T-helper 17 cell (primary cell): ENCODE data around the gene USP43. TPM values are rescaled to one million over a fixed set of nuclear protein-coding genes. Genes with fewer than 3 reads are reported as not detected.

Experiments
- ATAC-seq: fragments of 150-1000 bp; cut with Tn5 transposase; 2 replicates; pipeline ENCODE4 v1.10.0; 2021; ENCODE audit warnings: mild to moderate bottlenecking, moderate library complexity
- DNase-seq, 3 donors: peaks; one replicate each; pipeline versions ENCODE4 v3.0.0 to v3.0.0-alpha.2; 2020 to 2021
- H3K9me3 ChIP-seq: one replicate; pipeline ENCODE4 v1.7.0; 2013; ENCODE audit warnings: low read length, mild to moderate bottlenecking; ENCODE audit not compliant: control insufficient read depth, poor library complexity, severe bottlenecking
- H3K27ac Mint-ChIP-seq: one replicate; pipeline ENCODE4 v1.8.0; 2022; ENCODE audit warnings: mild to moderate bottlenecking, moderate library complexity, mixed read lengths
- H3K27me3 Mint-ChIP-seq: one replicate; pipeline ENCODE4 v1.8.0; 2022; ENCODE audit warnings: mixed read lengths
- H3K36me3 Mint-ChIP-seq: one replicate; pipeline ENCODE4 v1.8.0; 2022; ENCODE audit warnings: low read depth, mixed read lengths
- H3K4me1 Mint-ChIP-seq: one replicate; pipeline ENCODE4 v1.8.0; 2022; ENCODE audit warnings: mild to moderate bottlenecking, mixed read lengths
- H3K4me3 Mint-ChIP-seq: one replicate; pipeline ENCODE4 v1.8.0; 2022; ENCODE audit warnings: mild to moderate bottlenecking, moderate library complexity, mixed read lengths
- total RNA-seq, 4 donors: library from RNA in 2 of 4; stranded (reverse) in 2 of 4; gene quantifications; one replicate each; pipeline ENCODE4 v1.2.3 and lab custom pipeline; 2022 to 2026

Gene USP43
- total RNA-seq, 2 donors from 2014 or later, result 0.29 to 0.45 TPM

- Mint-ChIP-seq H3K36me3 (no peaks in the 10 kb centered on the region), H3K4me3 (no peak overlapping the region), H3K27ac (no peak overlapping the region), H3K27me3 (peaks cover 46% of the 10 kb centered on the region), H3K4me1 (peaks cover 38% of the 10 kb centered on the region)
- no peaks in the 10 kb centered on the region for H3K9me3 ChIP-seq
- no peak for ATAC-seq
- DNase-seq, result no peak
Observed at GRCh38 chr17:9669551-9670008, 24.3 kb downstream of the USP43 start.

DNA sequence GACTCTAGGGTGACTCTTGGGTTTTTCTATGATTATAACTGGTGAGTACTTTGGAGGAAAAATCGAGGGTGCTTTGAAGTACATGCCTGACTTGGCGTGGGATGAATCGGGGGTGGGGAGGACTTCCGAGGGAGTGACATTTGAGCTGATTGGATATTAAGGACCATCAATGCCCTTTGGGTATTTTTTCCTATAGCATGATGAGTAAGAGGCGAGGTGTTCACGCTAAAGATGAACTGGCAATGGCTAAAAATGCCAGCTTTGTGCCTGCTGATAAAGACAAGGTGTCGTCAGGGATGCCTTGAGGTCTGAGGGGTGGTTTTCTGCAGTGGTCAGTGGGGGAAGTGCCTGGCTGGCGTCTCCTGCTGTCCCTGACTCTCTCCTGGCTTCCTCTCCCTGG is 25.3 kb downstream of the USP43 start:
- H3K27me3 Mint-ChIP-seq, result peaks cover 46% of the 10 kb centered on the region
- H3K4me3 Mint-ChIP-seq, result no peak overlapping the region
- no peak overlapping the region for H3K27ac Mint-ChIP-seq
- H3K36me3 Mint-ChIP-seq, result no peaks in the 10 kb centered on the region
- ATAC-seq, result no peak
- no peaks in the 10 kb centered on the region for H3K9me3 ChIP-seq
- DNase-seq, result no peak
- peaks cover 38% of the 10 kb centered on the region for H3K4me1 Mint-ChIP-seq

DNA sequence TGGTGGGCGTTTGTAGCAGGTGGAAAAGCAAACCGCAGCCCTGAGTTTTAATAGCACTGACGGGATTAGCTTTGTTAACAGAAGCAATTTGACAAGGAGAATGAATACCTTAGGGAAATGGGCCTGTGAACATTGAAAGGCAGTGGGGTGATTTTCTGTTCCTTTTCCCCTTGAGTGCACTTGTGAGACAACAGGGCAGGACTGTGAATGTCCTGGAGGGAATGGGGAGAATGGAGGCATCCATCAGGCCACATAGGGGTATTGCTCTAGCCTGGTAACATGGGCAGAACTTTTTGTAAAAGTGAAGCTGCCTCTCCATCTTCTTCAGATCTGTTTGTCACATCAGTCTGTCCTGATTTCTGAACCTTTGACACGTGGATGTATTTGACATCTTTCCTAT is 26.2 kb downstream of the USP43 start:
- Mint-ChIP-seq H3K36me3 (no peaks in the 10 kb centered on the region), H3K27ac (no peak overlapping the region), H3K4me1 (peaks cover 31% of the 10 kb centered on the region), H3K4me3 (no peak overlapping the region), H3K27me3 (peaks cover 43% of the 10 kb centered on the region)
- no peaks in the 10 kb centered on the region for H3K9me3 ChIP-seq
- ATAC-seq, result no peak
- DNase-seq, result no peak

- ATAC-seq, result no peak
- no peaks in the 10 kb centered on the region for H3K9me3 ChIP-seq
- Mint-ChIP-seq H3K27ac (no peak overlapping the region), H3K4me1 (peaks cover 26% of the 10 kb centered on the region), H3K27me3 (peaks cover 43% of the 10 kb centered on the region), H3K4me3 (no peak overlapping the region), H3K36me3 (no peaks in the 10 kb centered on the region)
- DNase-seq, result no peak
Observed at GRCh38 chr17:9672266-9672665, 26.9 kb downstream of the USP43 start.

DNA sequence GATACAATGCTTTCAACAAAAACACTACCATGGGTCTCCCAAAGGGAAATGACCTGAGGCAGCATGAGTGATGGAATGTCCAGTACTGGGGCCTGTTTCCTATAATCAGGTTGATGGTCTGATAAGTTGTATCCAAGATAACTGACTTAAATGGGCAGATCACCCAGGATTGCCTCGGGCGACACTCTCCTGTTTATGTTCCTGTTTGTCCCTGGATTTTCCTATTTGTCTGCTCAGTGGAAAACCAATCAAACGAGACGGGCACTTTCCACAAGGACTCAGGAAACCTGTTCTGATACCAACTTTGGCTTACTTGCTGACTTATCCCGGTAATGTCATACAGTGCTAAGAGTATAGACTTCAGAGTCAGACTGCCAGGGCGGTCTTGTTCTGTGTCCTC is 27.4 kb downstream of the USP43 start:
- no peak for DNase-seq
- H3K27me3 Mint-ChIP-seq, result peaks cover 42% of the 10 kb centered on the region
- no peaks in the 10 kb centered on the region for H3K36me3 Mint-ChIP-seq
- no peak overlapping the region for H3K27ac Mint-ChIP-seq
- no peak overlapping the region for H3K4me3 Mint-ChIP-seq
- H3K9me3 ChIP-seq, result no peaks in the 10 kb centered on the region
- no peak for ATAC-seq
- peaks cover 22% of the 10 kb centered on the region for H3K4me1 Mint-ChIP-seq

GRCh38 chr17:9676084-9676483 is 30.8 kb downstream of the USP43 start:
- H3K36me3 Mint-ChIP-seq, result no peaks in the 10 kb centered on the region
- peaks cover 16% of the 10 kb centered on the region for H3K27me3 Mint-ChIP-seq
- DNase-seq (no peak), ATAC-seq (no peak)
- no peak overlapping the region for H3K4me3 Mint-ChIP-seq
- peaks cover 3% of the 10 kb centered on the region for H3K4me1 Mint-ChIP-seq
- H3K9me3 ChIP-seq, result no peaks in the 10 kb centered on the region
- H3K27ac Mint-ChIP-seq, result no peak overlapping the region

GRCh38 chr17:9676820-9677310 is 31.5 kb downstream of the USP43 start:
- Mint-ChIP-seq H3K4me1 (peaks cover 3% of the 10 kb centered on the region), H3K36me3 (no peaks in the 10 kb centered on the region), H3K27me3 (peaks cover 13% of the 10 kb centered on the region), H3K27ac (no peak overlapping the region), H3K4me3 (no peak overlapping the region)
- no peak for DNase-seq
- ATAC-seq, result no peak
- H3K9me3 ChIP-seq, result no peaks in the 10 kb centered on the region

DNA sequence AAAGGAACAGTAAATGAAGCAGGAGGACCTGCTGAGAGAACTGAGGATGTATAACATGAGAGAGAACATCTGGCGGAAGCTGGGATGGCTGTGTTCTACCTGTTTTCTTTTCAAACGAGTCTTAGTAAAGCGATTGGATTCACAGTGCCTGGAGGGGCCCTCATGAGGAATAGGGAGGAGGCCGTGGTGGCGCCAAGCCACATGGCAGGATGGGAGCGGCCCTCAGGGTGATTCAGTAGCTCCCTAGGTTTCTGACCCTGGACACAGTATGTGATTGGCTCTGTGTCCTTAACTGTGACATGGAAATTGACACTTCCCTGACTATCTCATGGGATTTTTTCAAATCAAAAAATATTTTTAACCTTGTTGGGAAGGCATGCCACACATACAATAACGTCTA is 32.1 kb downstream of the USP43 start:
- Mint-ChIP-seq H3K27ac (no peak overlapping the region), H3K27me3 (peaks cover 13% of the 10 kb centered on the region), H3K4me1 (peaks cover 3% of the 10 kb centered on the region), H3K4me3 (no peak overlapping the region), H3K36me3 (no peaks in the 10 kb centered on the region)
- H3K9me3 ChIP-seq, result no peaks in the 10 kb centered on the region
- no peak for ATAC-seq
- no peak for DNase-seq

GRCh38 chr17:9677896-9678295 is 32.6 kb downstream of the USP43 start:
- Mint-ChIP-seq H3K36me3 (no peaks in the 10 kb centered on the region), H3K4me3 (no peak overlapping the region), H3K27me3 (peaks cover 10% of the 10 kb centered on the region), H3K4me1 (peaks cover 3% of the 10 kb centered on the region), H3K27ac (no peak overlapping the region)
- H3K9me3 ChIP-seq, result no peaks in the 10 kb centered on the region
- no peak for DNase-seq
- no peak for ATAC-seq

- Mint-ChIP-seq H3K4me3 (no peak overlapping the region), H3K27ac (no peak overlapping the region), H3K4me1 (no peaks in the 10 kb centered on the region), H3K27me3 (no peaks in the 10 kb centered on the region), H3K36me3 (no peaks in the 10 kb centered on the region)
- DNase-seq (no peak), ATAC-seq (no peak)
- H3K9me3 ChIP-seq, result no peaks in the 10 kb centered on the region
Observed at GRCh38 chr17:9684955-9685621, 39.8 kb downstream of the USP43 start.

- H3K27ac Mint-ChIP-seq, result no peak overlapping the region
- no peaks in the 10 kb centered on the region for H3K4me1 Mint-ChIP-seq
- H3K36me3 Mint-ChIP-seq, result peaks cover 2% of the 10 kb centered on the region
- H3K4me3 Mint-ChIP-seq, result no peak overlapping the region
- ATAC-seq (no peak), DNase-seq (no peak)
- H3K9me3 ChIP-seq, result no peaks in the 10 kb centered on the region
- no peaks in the 10 kb centered on the region for H3K27me3 Mint-ChIP-seq
Observed at GRCh38 chr17:9693755-9694154, 48.4 kb downstream of the USP43 start.

- no peak overlapping the region for H3K27ac Mint-ChIP-seq
- no peak overlapping the region for H3K4me3 Mint-ChIP-seq
- H3K9me3 ChIP-seq, result no peaks in the 10 kb centered on the region
- H3K27me3 Mint-ChIP-seq, result peaks cover 4% of the 10 kb centered on the region
- no peaks in the 10 kb centered on the region for H3K4me1 Mint-ChIP-seq
- peaks cover 2% of the 10 kb centered on the region for H3K36me3 Mint-ChIP-seq
- DNase-seq (no peak), ATAC-seq (no peak)
Observed at GRCh38 chr17:9696279-9697044, 51.1 kb downstream of the USP43 start.

DNA sequence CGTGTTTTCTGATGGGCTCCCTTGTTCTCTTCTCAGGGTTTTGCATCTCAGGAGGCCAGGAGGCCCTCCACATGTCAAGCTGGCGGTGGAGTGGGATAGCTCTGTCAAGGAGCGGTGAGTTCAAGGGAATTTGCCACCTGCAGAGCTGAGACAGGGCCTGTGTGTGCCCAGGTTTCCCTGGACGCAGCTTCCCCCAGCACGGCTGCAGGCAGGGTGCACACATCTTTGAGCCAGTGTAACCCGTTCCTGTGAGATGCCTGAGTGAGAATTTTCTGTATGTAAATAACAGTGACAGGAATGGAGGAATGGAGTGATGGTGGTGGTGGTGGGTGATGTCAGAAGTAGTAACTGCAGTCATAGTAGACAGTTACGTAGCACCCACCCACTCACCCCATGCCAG is 54.8 kb downstream of the USP43 start:
- DNase-seq (no peak), ATAC-seq (no peak)
- Mint-ChIP-seq H3K36me3 (peaks cover 2% of the 10 kb centered on the region), H3K4me3 (no peak overlapping the region), H3K4me1 (peaks cover 2% of the 10 kb centered on the region), H3K27me3 (peaks cover 9% of the 10 kb centered on the region), H3K27ac (no peak overlapping the region)
- H3K9me3 ChIP-seq, result no peaks in the 10 kb centered on the region
